Right atrium auricular region (tissue), 2 donors: ENCODE measurements around the gene MFSD12. TPM values are rescaled to one million over a fixed set of nuclear protein-coding genes. Genes with fewer than 3 reads are reported as not detected.

Experiments
- DNase-seq: peaks from one replicate; pipeline ENCODE4 v3.0.0-alpha.2; 2019; ENCODE audit warnings: low spot score
- H3K27ac ChIP-seq, 2 donors: fragments of 200-600 bp; sonication (generic); 1 replicate in 1 of 2; 2 replicates in 1 of 2; pipeline ENCODE4 v1.5.1; 2016 to 2019
- H3K27me3 ChIP-seq, 2 donors: fragments of 200-600 bp; sonication (generic); one replicate each; pipeline versions ENCODE4 v1.5.1 to v1.6.0; 2017 to 2019
- H3K36me3 ChIP-seq: fragments of 200-600 bp; sonication (generic); one replicate; pipeline ENCODE4 v1.5.1; 2016
- H3K4me1 ChIP-seq, 2 donors: fragments of 200-600 bp; sonication (generic); one replicate each; pipeline versions ENCODE4 v1.5.1 to v1.6.0; 2017 to 2019
- H3K4me3 ChIP-seq, 2 donors: fragments of 200-600 bp; sonication (generic); 1 replicate in 1 of 2; 2 replicates in 1 of 2; pipeline ENCODE4 v1.5.1; 2017 to 2019; ENCODE audit warnings: mild to moderate bottlenecking in 1 of 2, moderate library complexity in 1 of 2
- H3K9me3 ChIP-seq, 2 donors: fragments of 200-600 bp; sonication (generic); one replicate each; pipeline ENCODE4 v1.5.1; 2019
- CTCF ChIP-seq, 2 donors: fragments of 200-600 bp; sonication (generic); IDR thresholded peaks; one replicate each; pipeline ENCODE4 v1.5.1; 2019; ENCODE audit warnings: antibody characterized with exemption in 2 of 2
- total RNA-seq, 2 donors: library from RNA; depleted of rRNA; stranded (reverse); fragments of >200 nt; gene quantifications; one replicate each; pipeline ENCODE4 v1.1.0, GENCODE V29; 2016

Gene MFSD12
- total RNA-seq, 2 donors from 2014 or later, result 15.8 to 35.4 TPM

GRCh38 chr19:3595521-3596061, 38.2 kb upstream of the MFSD12 start:
- DNase-seq, result no peak
- Histone ChIP-seq H3K9me3 (no peaks in the 10 kb centered on the region), H3K36me3 (no peaks in the 10 kb centered on the region), H3K4me3 (no peak overlapping the region), H3K4me1 (peaks cover 0 to 7% of the 10 kb centered on the region in 2 donors), H3K27me3 (no peaks in the 10 kb centered on the region), H3K27ac (no peak overlapping the region)
- no peak for TF ChIP-seq CTCF (IDR thresholded peaks at IDR 0.05)

- no peaks in the 10 kb centered on the region for H3K27me3 ChIP-seq
- TF ChIP-seq CTCF (IDR thresholded peaks at IDR 0.05), result no peak
- DNase-seq, result no peak
- H3K27ac ChIP-seq, result no peak overlapping the region
- no peaks in the 10 kb centered on the region for H3K36me3 ChIP-seq
- peaks cover 0 to 7% of the 10 kb centered on the region in 2 donors for H3K4me1 ChIP-seq
- H3K9me3 ChIP-seq, result no peaks in the 10 kb centered on the region
- H3K4me3 ChIP-seq, result no peak overlapping the region
These were observed 35.8 kb upstream of the MFSD12 start for GRCh38 chr19:3593156-3593555.

- H3K27ac ChIP-seq, result no peak overlapping the region
- no peaks in the 10 kb centered on the region for H3K9me3 ChIP-seq
- H3K4me1 ChIP-seq, result peaks cover 0 to 7% of the 10 kb centered on the region in 2 donors
- H3K4me3 ChIP-seq, result no peak overlapping the region
- no peak for DNase-seq
- no peaks in the 10 kb centered on the region for H3K27me3 ChIP-seq
- TF ChIP-seq CTCF (IDR thresholded peaks at IDR 0.05), result no peak
- H3K36me3 ChIP-seq, result no peaks in the 10 kb centered on the region
These were observed 34.7 kb upstream of the MFSD12 start for GRCh38 chr19:3591876-3592613.

GRCh38 chr19:3590991-3591659, 33.7 kb upstream of the MFSD12 start:
- TF ChIP-seq CTCF (IDR thresholded peaks at IDR 0.05), result no peak
- H3K27ac ChIP-seq, result no peak overlapping the region
- H3K36me3 ChIP-seq, result no peaks in the 10 kb centered on the region
- H3K4me1 ChIP-seq, result peaks cover 0 to 15% of the 10 kb centered on the region in 2 donors
- no peak for DNase-seq
- H3K27me3 ChIP-seq, result peaks cover 0 to 3% of the 10 kb centered on the region in 2 donors
- H3K4me3 ChIP-seq, result no peak overlapping the region
- H3K9me3 ChIP-seq, result no peaks in the 10 kb centered on the region

GRCh38 chr19:3589949-3590348, 32.6 kb upstream of the MFSD12 start:
- no peak for DNase-seq
- peaks cover 0 to 25% of the 10 kb centered on the region in 2 donors for H3K4me1 ChIP-seq
- no peaks in the 10 kb centered on the region for H3K36me3 ChIP-seq
- no peak overlapping the region for H3K4me3 ChIP-seq
- H3K9me3 ChIP-seq, result no peaks in the 10 kb centered on the region
- no peak overlapping the region for H3K27ac ChIP-seq
- no peak for TF ChIP-seq CTCF (IDR thresholded peaks at IDR 0.05)
- peaks cover 3 to 6% of the 10 kb centered on the region in 2 donors for H3K27me3 ChIP-seq
